NCI-H2196 (cell line): ENCODE results near the gene KRT6B.
"Not testable (repeated sequence)": the region's sequence is repeated elsewhere in the genome, so short reads cannot be mapped to it uniquely, and the experiment has no call there.

Source experiments
- DNase-seq: peaks from one replicate; lab custom pipeline; 2025; ENCODE audit not compliant: unreplicated experiment; lab: John Stamatoyannopoulos, UW

KRT6B gene

DNA sequence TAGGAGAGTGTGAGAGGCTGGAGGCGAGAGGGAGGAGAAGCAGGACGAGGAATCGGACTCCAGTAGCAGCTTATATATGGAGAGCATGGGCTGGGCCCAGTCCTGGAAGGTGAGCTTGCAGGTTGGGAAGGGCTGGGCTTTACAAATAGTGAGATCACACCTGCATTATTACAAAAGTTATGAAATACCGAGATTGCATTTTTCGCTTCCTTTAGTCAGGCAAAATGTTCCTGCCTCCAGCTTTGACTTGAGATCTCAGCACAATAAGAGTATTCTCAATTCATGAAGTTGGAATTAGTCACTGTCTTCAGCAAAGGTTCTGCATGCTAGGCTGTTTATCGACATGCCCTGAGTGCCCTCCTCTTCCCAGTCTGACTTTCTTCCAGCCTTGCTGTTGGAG is at the start of gene KRT6B:
Gene KRT6B (minus strand): TSS at position 46 of the 400 bp plus-strand sequence. CDS start 68 bp downstream, outside the sequence.
- no peak for DNase-seq

DNA sequence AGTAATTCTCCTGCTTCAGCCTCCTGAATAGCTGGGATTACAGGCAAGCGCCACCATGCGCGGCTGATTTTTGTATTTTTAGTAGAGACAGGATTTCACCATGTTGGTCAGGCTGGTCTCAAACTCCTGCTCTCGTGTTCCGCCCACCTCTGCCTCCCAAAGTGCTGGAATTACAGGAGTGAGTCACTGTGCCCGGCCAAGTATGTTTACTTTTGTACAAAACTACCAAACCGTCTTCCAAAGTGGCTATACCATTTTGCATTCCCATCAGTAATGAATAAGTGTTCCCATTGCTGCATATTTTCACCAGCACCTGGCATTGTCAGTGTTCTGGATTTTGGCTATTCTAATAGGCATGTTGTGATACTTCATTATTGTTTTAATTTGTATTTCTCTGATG is 49.5 kb upstream of the KRT6B start:
- DNase-seq: no peak

DNA sequence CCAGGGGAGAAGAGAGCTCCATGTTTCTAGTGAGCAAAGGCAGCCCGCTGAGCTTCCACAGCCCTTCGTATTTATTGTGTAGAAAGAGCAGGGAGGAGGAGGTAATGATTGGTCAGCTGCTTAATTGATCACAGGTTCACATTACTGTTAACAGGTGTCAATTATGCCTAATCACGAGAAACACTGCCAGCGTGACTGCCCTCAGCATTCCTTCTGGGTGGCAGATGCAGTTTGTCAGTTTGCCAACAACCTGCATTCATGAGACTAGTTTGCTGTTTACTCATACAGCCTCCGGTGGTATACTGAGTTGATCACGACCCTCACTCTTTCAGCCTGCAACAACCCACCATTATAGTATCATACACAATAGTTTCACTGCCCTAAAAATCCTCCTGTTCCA is 48.6 kb upstream of the KRT6B start:
- DNase-seq: not testable (repeated sequence)

DNA sequence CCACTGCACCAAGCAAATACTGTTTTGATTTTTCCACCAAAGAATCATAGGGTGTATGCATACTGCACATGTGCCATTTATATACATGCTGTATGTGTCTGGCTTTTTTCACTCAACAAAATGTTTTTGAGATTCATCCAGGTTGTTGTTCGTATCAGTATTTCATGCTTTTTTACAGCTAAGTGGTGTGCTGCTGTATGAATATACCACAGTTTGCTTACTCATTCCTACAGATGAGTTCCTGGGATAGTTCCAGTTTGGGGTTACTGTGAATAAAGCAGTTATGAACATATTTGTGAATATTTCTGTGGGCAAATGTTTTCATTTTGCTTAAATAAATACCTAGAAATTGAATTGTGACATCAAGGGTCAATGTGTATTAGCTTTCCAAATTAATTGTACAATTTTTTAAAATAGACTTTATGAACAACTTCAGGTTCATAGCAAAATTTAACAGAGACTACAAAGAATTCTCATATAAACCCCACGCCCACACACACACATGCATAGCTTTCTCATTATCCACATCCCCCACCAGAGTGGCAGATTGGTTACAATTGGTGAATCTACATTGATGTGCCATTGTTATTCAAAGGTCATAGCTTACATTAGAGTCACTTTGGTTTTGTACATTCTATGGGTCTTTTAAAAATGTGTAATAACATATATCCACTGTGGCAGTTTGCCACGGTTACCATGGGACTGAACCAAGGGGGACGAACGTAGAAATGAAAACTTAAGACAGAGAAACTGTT is 48.0 kb upstream of the KRT6B start:
- no peak for DNase-seq

DNA sequence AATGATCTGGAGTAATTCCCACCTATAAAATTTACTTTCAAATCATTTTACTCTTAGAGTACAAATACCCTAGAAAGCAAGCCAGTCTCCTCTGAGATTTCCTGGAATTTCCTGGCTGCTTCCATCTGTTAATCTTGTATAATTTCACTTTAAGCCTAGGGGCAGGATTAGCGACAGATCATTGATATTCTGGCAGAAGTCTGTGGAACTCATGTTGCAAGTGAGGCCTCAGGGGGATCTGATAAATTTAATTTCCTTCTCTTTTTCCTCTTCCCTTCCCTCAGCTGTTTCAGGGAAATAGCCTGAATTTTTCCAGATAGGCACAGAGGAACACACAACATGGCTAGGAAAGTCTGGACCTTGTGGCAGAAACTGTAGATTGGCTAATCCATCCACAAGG is 47.0 kb upstream of the KRT6B start:
- no peak for DNase-seq

DNA sequence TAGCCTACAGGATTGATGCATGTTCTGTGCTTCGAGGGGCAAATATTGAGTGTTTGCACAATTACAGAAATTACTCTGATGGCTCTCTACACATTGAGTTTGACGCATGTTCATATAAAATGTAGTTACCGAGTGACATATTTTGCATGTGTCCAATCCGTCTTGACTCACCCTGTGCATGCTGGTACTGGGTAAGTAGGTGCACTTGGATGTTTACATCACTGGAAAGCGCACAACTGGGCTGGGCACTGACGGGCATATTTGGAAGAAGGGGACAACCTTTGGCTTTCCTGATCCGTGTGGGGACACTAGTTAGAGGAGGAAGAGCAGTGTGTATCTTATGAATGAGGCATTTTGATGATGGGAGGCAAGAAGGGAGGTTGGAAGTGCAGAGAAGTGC is 46.0 kb upstream of the KRT6B start:
- no peak for DNase-seq

DNA sequence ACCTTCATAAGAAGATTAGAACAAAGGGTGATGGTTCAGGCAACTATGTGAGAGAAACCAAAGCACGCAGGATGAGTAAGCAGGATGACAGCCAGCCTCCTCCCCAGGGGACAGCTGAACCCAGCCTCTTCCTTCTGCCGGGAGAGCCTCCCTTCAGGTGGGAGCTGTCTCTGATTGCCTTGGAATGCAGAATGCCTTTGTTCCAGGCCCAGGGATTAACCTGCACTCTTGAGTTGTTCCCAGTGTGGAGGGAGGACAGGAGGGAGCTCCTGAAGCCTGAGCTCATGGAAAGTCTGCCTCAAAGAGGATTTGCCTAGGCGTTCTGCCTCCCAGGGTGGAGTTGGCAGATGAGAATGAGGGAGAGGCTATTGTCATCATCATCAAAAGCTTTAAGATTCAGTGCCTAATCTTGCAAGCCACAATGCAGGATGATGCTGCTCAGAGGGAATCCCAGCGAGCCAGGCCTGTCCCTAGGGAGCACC is 44.7 kb upstream of the KRT6B start:
- no peak for DNase-seq

DNA sequence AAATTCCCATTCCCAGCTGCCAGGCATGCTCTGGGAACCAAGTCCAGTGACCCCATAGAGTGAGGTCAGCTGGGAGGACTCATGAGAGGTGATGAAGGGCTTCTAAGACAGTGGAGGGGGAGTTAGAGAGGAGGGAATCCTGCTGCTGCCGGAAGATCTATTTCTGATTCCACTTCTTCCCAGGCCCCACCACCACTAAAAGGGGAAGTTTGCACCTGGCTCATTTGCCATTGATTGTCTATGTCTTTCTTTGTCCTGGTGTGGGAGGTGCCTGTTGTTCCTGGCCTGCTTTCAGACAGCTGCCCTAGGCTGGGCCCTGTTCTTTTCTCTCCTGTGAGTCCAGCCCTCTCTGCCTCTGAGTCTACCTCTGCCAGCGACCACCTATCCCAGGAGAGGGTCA is 44.1 kb upstream of the KRT6B start:
- peak; percentile 48 for DNase-seq

DNA sequence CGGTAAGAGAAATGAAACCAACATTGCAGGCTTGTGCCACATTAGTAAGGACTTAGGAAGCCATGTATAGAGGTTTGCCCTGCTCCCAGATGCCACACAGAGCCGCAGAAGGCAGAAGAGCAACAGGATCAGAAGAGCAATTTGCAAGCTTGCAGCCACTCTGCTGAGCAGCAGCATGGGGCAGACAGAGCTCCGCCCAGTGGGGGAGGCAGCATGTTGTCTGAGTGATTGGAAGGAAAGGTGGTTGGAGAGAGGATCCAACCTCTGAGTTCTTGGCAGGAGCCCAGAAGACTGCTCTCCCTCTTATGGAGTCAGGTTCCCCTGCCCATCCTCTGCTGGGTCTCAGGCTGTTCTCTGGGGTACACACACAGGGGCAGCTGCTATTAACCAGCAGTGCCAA is 43.4 kb upstream of the KRT6B start:
- DNase-seq: peak; percentile 77

DNA sequence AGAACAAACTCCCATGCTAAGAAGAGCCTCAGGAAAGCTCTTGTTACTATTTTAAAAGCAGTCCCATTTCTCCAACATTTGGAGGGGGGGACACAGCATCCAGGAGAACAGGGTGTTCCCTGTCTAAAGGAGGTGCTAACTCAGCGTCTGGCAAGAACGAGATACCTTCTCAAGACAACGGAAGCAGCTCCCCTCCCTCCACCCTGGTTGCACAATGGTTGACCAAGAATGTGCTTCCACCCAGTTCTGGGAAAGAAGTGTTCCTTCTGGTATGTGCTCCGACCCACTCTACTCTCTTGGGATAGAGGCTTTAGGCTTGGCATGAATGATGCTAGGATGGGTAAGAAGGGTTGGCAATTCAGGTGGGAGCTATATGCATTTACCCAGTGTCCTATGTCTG is 42.6 kb upstream of the KRT6B start:
- no peak for DNase-seq

DNA sequence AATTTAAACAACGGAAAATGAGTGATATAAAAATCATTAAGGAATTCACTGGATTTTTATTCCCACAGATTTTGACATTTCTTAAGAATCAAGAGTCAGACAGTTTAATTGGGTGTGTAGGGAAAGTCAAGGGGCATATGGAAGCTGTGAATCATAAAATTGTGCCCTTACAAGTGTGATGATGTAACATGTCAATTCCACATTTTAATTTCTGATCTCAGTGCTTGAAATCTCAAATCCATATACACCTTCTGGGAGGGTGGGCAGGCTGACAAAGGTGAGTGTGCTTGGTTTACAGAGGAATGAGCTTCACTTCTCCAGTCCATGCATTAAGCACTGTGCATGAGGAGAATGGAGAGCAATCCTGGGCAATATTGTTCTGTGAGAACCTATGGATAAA is 42.2 kb upstream of the KRT6B start:
- no peak for DNase-seq

DNA sequence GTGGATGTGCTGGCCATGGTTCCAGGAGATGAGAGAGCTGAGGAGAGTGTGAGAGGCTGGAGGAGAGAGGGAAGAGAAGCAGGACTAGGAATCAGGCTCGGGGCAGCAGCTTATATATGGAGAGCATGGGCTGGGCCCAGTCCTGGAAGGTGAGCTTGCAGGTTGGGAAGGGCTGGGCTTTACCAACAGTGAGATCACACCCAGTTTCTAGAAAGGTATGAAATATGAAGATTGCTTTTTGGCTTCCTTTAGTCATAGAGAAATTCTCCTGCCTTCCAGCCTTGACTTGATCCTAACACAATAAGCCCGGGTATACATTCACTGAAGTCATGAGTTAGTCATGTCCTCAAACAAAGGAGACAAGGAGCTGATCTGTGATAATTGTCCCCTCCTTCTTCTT is 41.2 kb upstream of the KRT6B start, which contains the start of gene KRT6A:
Gene KRT6A (minus strand): TSS at position 86 of the 400 bp plus-strand sequence. CDS start 69 bp downstream, at position 17.
- DNase-seq: no peak

DNA sequence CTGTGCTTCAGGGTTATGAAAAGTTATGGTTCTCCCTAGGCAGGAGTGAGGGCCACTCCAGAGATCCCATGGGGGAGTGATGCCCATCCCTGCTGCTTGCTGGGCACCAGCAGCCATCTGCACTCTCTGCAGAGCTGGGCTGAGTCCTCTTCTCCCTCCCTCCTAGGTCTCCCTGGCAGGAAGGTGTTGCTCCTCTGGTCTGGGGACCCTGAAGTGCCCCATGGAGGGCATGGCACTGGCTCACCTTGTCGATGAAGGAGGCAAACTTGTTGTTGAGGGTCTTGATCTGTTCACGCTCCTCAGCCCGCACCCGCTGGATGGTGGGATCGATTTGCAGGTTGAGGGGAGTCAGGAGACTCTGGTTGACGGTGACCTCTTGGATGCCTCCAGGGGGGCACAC is 40.5 kb upstream of the KRT6B start:
- DNase-seq: not testable (repeated sequence)

DNA sequence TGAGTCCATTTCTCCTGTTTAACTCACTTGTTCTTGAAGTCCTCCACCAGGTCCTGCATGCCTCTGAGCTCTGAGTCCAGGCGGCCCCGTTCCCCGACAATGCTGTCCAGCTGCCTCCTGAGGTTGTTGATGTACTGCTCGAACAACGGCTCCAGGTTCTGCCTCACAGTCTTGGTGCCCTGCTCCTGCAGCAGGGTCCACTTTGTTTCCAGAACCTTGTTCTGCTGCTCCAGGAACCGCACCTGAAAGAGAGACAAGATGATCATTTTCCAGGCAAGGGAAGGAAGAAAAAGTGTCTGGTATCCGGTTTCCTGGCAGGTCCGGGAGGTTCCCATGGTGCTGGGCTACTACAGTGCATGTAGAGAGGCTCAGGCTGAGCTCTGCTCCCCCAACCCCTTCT is 39.5 kb upstream of the KRT6B start:
- not testable (repeated sequence) for DNase-seq

DNA sequence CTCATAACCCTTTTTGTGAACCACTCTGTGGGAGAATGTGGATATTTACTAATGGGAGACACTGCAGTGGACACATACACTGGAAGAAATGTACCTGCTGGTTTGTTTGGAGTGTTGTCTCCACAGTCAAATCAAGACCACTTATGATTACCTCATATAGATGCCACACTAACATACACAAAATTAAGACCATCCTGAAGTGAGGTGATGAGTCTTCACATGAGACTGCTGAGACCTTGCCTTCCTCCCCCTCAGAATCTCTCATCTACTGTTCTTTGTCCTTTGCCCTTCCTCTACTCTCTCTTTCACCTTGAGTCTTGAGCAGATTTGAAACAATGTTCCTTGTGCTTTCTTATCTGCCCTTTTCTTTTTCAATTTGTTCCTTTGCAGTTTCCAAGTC is 36.8 kb upstream of the KRT6B start:
- no peak for DNase-seq

DNA sequence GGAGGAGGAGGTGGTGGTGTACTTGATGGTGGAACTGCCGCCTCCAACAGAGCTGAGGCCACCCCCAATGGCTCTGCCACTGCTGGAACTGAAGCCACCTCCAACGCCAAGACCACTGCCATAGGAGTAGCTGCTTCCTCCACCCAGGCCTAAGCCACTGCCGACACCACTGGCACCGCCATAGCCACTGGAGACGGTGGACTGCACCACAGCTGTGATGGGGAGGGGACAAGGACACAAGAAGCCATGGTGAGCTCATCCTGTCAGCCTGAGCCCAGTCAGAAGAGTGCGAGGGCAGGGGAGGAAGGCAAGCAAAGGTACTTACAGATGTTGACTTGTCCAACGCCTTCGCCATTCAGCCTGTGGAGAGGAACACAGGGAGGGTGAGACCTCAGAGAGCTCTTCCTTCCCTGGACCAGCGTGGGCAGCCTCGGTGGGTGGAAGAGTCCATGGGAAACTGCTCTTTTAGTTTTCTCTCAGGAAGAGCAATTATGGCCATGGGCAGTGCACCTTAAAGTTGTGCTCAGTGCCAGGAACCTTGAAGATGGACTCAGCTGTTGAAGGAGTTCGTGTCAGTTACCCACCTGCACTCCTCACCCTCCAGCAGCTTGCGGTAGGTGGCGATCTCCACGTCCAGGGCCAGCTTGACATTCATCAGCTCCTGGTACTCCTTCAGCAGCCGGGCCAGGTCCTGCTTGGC is 35.9 kb upstream of the KRT6B start:
- DNase-seq: not testable (repeated sequence)

DNA sequence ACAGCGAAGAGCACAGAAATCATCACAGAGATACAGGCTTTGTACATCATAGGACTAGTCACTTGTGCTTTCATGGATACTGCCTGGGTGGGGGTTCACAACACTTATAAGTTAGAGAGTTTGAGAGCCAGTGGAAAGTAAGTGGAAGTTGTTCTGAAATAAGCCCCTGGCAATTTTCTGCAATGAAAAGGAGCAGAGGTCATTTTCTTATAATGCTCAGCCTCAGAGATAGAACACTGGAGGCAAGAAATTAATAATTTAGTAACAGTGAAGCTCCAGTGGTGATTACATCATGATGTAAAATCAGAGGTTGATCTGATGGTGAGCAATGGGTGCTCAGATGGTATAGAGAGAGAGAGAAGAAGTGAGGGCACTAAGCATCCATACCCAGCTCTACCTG is 35.3 kb upstream of the KRT6B start:
- no peak for DNase-seq

DNA sequence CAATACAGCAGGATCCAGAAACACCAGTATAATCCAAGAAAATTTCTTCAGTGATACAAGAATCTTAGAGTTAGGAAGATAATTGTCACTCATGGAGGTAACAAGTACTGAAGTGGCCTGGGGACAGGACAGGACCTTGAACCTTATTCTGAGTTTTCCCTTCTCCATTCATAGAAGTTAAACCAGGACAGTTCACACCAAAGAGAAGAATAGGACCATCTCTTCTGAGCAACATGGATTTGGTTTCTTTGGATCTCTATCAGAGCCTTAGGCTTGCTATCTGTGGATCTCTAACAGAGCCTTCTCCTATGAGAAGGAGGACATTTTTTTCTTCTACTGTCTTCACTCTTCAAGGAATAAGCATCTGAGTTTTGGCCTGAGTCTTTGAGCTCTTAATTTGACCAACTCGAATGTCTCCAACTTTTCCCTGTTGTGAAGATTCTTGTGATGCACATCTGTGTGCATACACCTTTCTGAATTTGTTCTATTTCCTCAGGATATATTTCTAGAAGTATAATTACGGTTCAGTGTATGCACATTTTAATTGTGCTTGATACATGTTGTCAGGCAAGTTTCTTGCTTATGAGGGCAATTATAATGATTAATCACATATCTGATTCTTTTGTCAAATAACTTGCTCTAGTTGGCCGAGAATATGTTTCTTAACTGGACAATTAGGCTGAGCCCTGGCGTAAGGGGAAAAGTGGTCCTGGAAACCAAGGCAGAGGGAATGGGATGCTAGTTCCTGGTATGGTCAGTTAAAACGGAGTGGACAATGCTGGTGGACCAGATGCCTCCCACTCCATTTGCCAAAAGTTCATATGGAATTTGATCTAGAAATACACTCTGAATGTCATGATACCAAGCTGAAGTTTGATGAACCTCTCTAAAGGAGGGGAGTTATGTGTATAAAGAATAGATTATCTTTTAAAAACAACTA is 34.5 kb upstream of the KRT6B start:
- DNase-seq: no peak

DNA sequence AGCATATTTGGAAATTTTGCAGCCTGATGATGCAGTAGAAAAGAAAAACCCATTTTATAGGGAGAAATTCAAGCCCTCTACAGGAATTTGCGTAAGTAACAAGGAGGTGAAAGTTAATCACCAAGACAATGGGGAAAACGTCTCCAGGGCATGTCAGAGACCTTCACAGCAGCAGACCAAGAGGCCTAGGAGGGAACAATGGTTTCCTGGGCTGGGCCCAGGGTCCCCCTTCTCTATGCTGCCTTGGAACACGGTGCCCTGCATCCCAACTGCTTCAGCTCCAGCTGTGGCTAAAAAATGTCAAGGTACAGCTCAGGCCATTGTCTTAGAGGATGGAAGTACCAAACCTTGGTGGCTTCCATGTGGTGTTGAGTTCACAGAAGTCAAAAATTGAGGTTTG is 28.1 kb upstream of the KRT6B start:
- no peak for DNase-seq

DNA sequence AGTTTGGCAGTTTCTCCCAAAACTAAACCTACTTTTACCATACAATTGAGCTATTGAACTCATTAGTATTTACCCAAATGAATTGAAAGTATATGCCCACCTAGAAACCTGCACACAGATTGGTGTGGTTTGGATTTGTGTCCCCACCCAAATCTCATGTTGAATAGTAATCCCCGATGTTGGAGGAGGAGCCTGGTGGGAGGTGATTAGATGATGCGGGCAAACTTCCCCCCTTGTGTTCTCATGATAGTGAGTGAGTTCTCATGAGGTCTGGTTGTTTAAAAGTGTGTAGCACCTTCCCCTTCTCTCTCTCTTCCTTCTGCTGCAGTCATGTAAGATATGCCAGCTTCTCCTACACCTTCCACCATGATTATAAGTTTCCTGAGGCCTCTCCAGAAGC is 25.7 kb upstream of the KRT6B start:
- no peak for DNase-seq

DNA sequence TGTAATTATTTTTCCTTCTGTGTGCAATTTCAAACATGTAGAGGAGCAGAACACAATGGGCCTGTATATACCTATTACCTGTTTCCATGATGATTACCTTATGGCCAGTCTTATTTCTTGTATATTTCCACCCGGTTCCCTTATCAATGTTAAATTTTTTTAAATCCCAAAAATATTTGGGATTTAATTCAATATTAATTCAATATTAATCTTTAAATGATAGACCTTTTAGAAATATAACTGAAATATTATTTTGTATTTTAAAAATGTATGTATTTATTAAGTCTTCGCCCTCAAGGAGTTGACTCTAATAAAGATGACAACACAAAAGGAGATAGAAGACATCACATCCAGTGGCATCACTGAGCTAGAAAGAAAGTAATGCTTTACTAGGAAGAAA is 22.3 kb upstream of the KRT6B start:
- DNase-seq: no peak
